T-helper 17 cell (primary cell): ENCODE data around the gene URB1. TPM values are rescaled to one million over a fixed set of nuclear protein-coding genes. Genes with fewer than 3 reads are reported as not detected.
"Not testable (repeated sequence)": the region's sequence is repeated elsewhere in the genome, so short reads cannot be mapped to it uniquely, and the experiment has no call there.

ENCODE experiments used
- ATAC-seq: fragments of 150-1000 bp; cut with Tn5 transposase; 2 replicates; pipeline ENCODE4 v1.10.0; 2021; ENCODE audit warnings: mild to moderate bottlenecking, moderate library complexity
- DNase-seq, 3 donors: peaks; one replicate each; pipeline versions ENCODE4 v3.0.0 to v3.0.0-alpha.2; 2020 to 2021
- H3K9me3 ChIP-seq: one replicate; pipeline ENCODE4 v1.7.0; 2013; ENCODE audit warnings: low read length, mild to moderate bottlenecking; ENCODE audit not compliant: control insufficient read depth, poor library complexity, severe bottlenecking
- H3K27ac Mint-ChIP-seq: one replicate; pipeline ENCODE4 v1.8.0; 2022; ENCODE audit warnings: mild to moderate bottlenecking, moderate library complexity, mixed read lengths
- H3K27me3 Mint-ChIP-seq: one replicate; pipeline ENCODE4 v1.8.0; 2022; ENCODE audit warnings: mixed read lengths
- H3K36me3 Mint-ChIP-seq: one replicate; pipeline ENCODE4 v1.8.0; 2022; ENCODE audit warnings: low read depth, mixed read lengths
- H3K4me1 Mint-ChIP-seq: one replicate; pipeline ENCODE4 v1.8.0; 2022; ENCODE audit warnings: mild to moderate bottlenecking, mixed read lengths
- H3K4me3 Mint-ChIP-seq: one replicate; pipeline ENCODE4 v1.8.0; 2022; ENCODE audit warnings: mild to moderate bottlenecking, moderate library complexity, mixed read lengths
- total RNA-seq, 4 donors: library from RNA in 2 of 4; stranded (reverse) in 2 of 4; gene quantifications; one replicate each; pipeline ENCODE4 v1.2.3 and lab custom pipeline; 2022 to 2026

URB1 gene
- total RNA-seq, 2 donors from 2014 or later = 11.2 to 11.8 TPM

DNA sequence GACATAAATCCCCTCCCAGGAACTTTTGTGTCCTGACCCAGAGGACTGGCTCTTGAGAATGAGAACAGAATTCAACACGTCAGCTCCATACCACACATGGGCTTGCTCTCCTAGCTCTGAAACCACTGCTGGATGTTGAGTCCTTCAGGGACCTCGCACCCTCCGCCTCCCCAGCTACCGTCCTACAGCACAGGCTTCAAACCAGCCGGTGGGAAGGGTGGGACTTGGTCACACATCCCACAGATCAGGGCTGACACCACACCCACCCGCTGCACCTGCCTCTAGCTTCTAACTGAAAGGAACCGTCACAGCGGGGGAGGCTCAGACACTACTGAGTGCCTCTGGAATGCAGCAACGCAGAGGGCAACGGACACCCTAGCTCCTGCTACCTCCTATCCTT lies 70.1 kb downstream of the URB1 start:
- ATAC-seq (no peak), DNase-seq (no peak)
- Mint-ChIP-seq H3K4me1 (peaks cover 4% of the 10 kb centered on the region), H3K27ac (no peak overlapping the region), H3K27me3 (no peaks in the 10 kb centered on the region), H3K36me3 (peaks cover 14% of the 10 kb centered on the region), H3K4me3 (no peak overlapping the region)
- no peaks in the 10 kb centered on the region for H3K9me3 ChIP-seq

DNA sequence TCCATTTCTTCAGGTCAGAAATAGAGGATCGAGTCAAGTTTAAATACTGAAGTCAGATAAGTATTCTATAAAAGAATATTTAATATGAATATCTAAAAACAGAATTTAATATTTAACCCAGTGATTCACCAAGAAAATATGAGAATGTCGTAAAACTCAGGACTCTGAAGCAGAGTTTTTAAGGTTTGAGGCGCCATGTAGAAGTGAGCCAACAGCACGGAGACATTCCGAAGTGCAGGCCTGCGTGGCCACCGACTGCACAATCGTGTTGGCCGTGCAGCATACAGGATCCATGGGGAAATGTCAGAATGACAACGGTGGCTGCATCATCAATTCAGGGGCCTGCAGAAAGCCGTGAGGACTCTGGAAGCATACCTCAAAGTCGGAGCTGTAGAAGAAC lies 70.7 kb downstream of the URB1 start:
- ATAC-seq (no peak), DNase-seq (no peak)
- peaks cover 4% of the 10 kb centered on the region for H3K4me1 Mint-ChIP-seq
- H3K36me3 Mint-ChIP-seq = peaks cover 14% of the 10 kb centered on the region
- H3K4me3 Mint-ChIP-seq = no peak overlapping the region
- no peaks in the 10 kb centered on the region for H3K9me3 ChIP-seq
- no peak overlapping the region for H3K27ac Mint-ChIP-seq
- H3K27me3 Mint-ChIP-seq = no peaks in the 10 kb centered on the region

DNA sequence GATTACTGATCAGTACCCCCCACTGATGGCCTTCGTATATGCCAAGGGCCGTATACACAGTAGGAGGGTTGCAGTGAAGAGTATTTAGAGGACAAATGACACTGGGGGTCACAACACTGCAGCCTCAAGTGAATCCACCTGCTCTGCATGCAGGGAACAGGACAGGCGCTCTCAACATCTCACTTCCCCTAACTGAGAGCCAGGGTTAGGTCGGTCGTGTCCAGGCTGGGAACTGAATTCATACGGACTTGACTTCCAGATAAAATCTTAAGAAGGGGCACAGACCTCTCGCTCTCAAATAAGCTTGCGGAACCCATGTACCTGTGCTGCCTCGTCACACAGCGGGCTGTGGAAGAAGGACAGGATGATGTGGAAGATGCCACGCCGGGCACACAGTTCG lies 71.3 kb downstream of the URB1 start:
- peaks cover 2% of the 10 kb centered on the region for H3K4me1 Mint-ChIP-seq
- H3K9me3 ChIP-seq = no peaks in the 10 kb centered on the region
- no peaks in the 10 kb centered on the region for H3K27me3 Mint-ChIP-seq
- no peak overlapping the region for H3K4me3 Mint-ChIP-seq
- H3K27ac Mint-ChIP-seq = no peak overlapping the region
- DNase-seq (no peak), ATAC-seq (no peak)
- peaks cover 11% of the 10 kb centered on the region for H3K36me3 Mint-ChIP-seq

DNA sequence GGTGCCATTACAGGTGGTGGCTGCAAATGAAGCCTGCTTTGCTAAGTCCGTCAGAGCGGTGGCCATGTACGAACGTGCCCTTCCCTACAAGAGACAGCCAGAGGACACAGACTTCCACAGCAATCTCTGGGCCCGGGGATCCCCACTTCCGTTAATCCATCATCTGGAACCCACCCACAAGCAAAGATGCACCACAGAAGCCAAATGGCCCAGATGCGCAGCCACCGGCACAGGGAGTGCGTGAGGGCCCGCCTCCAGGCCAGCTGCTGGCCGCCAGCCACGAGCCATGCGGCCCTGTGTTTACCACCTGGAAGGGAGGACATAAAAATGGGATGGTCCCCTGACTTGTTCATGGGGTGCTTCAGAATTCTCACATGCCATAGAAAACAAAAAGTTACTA lies 72.1 kb downstream of the URB1 start:
- no peak overlapping the region for H3K4me3 Mint-ChIP-seq
- H3K27me3 Mint-ChIP-seq = no peaks in the 10 kb centered on the region
- no peak for DNase-seq
- H3K36me3 Mint-ChIP-seq = peaks cover 11% of the 10 kb centered on the region
- H3K4me1 Mint-ChIP-seq = peaks cover 2% of the 10 kb centered on the region
- H3K9me3 ChIP-seq = no peaks in the 10 kb centered on the region
- H3K27ac Mint-ChIP-seq = no peak overlapping the region
- no peak for ATAC-seq

DNA sequence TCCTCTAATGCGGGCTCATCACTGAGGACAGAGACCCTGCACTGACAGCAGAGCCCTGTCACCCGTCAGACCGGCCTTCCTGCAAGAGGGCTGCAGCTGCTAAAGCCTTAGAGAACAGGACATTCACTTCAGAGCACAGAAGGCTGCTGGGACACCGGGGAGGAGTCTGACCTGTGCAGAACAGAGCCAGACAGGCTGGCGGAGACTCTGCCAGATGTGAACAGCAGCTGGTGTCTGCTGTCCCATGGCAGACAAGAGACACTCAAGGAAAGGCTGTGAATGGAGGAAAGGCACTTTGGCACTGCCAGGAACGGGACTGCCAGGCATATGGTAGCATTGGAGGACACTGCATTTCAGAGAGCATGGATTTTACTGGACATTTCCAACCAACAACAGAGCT lies 72.8 kb downstream of the URB1 start:
- peaks cover 7% of the 10 kb centered on the region for H3K36me3 Mint-ChIP-seq
- ATAC-seq (no peak), DNase-seq (no peak)
- peak overlapping the region; percentile 27 for H3K27ac Mint-ChIP-seq
- no peak overlapping the region for H3K4me3 Mint-ChIP-seq
- no peaks in the 10 kb centered on the region for H3K9me3 ChIP-seq
- H3K4me1 Mint-ChIP-seq = no peaks in the 10 kb centered on the region
- H3K27me3 Mint-ChIP-seq = no peaks in the 10 kb centered on the region

DNA sequence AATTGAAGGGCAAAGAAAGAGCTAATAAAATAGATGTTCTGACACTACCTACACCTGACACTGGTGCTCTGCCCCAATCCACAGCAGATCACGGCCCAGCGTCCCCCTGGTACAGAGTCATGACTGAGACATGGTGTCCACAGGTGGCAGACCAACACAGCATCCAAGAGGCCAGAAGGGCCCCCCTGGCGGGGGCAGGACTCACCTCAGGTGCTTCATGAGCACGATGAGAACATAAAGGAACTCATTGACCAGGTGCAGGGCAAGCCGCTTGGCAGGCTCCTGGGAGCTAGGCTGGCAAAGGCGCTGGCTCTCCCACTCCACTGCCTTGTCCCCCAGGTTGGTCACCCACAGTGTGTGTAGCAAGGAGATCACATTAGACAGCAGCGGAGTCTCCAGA lies 73.8 kb downstream of the URB1 start:
- DNase-seq = no peak
- Mint-ChIP-seq H3K36me3 (peaks cover 2% of the 10 kb centered on the region), H3K27me3 (no peaks in the 10 kb centered on the region), H3K4me1 (no peaks in the 10 kb centered on the region), H3K27ac (no peak overlapping the region), H3K4me3 (no peak overlapping the region)
- ATAC-seq = no peak
- H3K9me3 ChIP-seq = no peaks in the 10 kb centered on the region

DNA sequence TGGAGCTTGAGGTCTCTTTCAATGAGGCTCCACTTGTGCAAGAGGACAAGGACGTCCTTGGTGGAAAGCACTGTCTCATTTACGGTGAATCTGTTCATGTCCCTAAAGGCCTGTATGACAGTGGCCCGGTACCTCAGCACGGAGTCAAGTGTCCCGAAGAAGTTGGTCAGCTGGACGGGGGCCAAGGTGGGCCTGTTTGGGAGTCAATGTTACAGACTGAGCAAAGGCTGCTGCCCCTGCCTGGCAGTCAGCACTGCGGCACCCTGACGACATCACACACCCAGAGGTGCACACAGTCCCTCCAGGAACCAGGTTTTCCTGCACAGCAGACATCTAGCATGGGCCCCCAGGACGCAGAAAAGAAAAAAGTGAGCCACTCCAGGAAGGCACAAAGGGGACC lies 75.1 kb downstream of the URB1 start:
- H3K9me3 ChIP-seq = no peaks in the 10 kb centered on the region
- H3K27me3 Mint-ChIP-seq = no peaks in the 10 kb centered on the region
- ATAC-seq = no peak
- no peak for DNase-seq
- H3K4me1 Mint-ChIP-seq = no peaks in the 10 kb centered on the region
- H3K36me3 Mint-ChIP-seq = no peaks in the 10 kb centered on the region
- no peak overlapping the region for H3K4me3 Mint-ChIP-seq
- no peak overlapping the region for H3K27ac Mint-ChIP-seq

DNA sequence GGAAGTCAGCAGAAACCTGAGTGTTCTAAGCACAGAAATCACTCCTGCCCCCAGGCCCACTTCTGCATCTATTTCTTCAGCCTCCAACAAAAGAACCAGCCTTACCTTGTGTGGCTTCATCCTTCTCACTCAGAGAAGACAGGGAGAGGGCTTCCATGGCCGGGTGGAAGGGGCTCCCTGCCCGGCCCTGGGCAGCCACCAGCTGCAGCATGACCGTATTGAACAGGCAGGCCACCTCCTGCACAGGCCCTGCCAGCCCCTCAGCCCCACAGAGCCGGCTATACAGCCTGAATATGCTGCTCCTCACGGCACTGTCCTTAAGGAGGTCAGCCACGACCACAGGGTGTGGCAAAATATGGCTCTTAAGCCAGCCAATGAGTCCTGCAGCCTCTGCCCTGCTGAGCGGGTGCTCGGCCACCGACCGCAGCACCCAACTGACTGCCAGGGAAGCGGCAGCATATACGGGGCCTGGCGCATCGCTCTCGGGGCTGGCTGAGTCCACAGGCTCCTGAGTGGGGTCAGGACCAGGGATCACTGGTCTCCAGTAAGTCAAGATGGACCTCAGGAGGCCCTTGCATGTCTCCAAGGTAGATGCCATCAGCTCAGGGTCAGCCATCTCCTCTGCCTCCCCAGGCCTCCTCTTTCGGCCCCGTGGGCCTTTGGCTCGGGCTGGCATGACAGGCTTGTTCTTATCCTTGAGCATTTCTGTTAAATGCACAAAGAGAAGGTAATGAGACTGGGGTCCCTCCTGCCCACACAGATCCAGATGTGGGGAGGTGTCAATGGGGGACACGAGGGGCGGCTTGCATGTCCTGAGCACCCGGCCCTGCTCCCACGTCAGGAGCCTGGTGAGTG lies 76.2 kb downstream of the URB1 start:
- H3K4me1 Mint-ChIP-seq = no peaks in the 10 kb centered on the region
- H3K4me3 Mint-ChIP-seq = no peak overlapping the region
- H3K9me3 ChIP-seq = no peaks in the 10 kb centered on the region
- peak overlapping the region; percentile 59 for H3K27ac Mint-ChIP-seq
- ATAC-seq = no peak
- no peaks in the 10 kb centered on the region for H3K27me3 Mint-ChIP-seq
- no peaks in the 10 kb centered on the region for H3K36me3 Mint-ChIP-seq
- no peak for DNase-seq

DNA sequence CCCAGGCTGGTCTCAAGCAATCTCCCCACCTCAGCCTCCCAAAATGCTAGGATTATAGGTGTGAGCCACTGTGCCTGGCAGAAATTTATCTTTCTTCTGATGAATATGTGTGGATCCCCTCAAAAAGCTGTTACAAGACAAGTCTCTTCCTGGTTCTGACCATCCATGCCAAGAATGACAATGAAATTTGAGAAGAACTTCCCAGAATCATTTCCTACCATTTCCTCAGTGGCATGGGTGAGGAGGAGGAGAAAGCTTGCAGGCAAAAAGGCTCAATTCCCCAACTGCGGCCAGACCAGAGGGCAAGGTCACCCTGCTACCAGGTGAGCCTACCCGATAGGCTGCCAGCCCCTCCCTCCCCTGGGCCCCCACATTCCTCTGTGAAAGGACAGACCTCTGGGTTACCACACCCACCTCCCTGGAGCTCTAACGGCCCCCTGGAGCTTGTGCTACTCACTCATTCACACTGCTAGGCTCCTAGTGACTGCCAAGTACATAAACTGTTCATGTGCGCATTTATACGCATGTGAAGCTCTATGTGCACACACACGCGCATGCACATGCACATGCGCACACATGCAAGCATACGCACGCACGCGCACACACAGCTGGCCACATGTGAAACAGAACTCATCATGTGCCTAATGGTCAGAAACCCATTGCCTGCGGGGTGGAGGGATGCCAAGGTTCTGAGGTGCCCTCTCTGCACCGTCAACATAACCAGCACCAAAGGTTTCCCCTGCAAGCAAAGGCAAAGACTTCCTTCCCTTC lies 77.1 kb downstream of the URB1 start:
- H3K4me1 Mint-ChIP-seq = no peaks in the 10 kb centered on the region
- H3K27me3 Mint-ChIP-seq = no peaks in the 10 kb centered on the region
- H3K27ac Mint-ChIP-seq = peak overlapping the region; percentile 59
- no peak overlapping the region for H3K4me3 Mint-ChIP-seq
- H3K9me3 ChIP-seq = no peaks in the 10 kb centered on the region
- no peaks in the 10 kb centered on the region for H3K36me3 Mint-ChIP-seq
- DNase-seq (no peak), ATAC-seq (no peak)

DNA sequence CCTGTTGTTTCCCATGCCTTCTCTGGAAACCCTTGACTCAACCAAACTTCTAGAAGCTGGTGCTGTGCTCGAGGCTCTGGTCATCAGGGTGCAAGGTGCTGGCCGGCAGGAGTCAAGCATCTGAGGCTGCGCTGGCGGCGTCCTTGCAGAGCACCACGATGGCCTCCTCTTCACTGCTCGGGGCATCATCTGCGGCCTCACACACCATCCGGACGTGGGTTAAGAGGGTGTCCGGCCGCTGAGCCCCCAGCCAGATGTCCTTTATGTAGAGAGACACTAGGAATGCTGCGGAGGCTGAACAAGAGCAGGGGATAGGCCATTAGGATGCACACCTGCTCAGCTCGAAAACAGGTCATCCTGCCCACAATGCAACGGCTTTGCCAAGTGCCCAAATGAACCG lies 78.0 kb downstream of the URB1 start:
- no peak for ATAC-seq
- H3K27me3 Mint-ChIP-seq = no peaks in the 10 kb centered on the region

DNA sequence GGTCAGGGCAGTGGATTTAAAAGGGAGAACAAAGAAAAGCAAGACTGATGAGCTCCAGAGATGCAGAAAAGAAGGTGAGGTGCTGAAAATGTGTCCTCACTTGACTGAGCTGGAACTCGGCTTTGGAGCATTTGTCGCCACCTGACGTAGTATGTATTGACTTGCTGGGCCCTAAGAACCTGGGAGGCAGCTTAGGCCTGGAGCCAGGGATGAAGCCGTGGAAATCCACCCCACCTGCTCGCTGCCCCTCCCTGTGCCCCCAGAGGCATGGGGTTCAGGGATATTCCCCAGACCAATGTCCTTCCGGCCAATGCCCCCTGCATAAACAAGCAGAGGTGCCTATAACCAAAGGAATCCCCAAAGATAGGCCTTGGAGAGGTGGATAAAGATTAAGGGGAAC lies 79.8 kb downstream of the URB1 start:
- no peaks in the 10 kb centered on the region for H3K9me3 ChIP-seq
- H3K27me3 Mint-ChIP-seq = no peaks in the 10 kb centered on the region
- H3K36me3 Mint-ChIP-seq = no peaks in the 10 kb centered on the region
- no peaks in the 10 kb centered on the region for H3K4me1 Mint-ChIP-seq
- no peak for ATAC-seq
- no peak overlapping the region for H3K27ac Mint-ChIP-seq
- DNase-seq = no peak
- H3K4me3 Mint-ChIP-seq = no peak overlapping the region

More for the DNA sequence above, 78.0 kb downstream of the URB1 start:
- no peak overlapping the region for H3K4me3 Mint-ChIP-seq
- no peaks in the 10 kb centered on the region for H3K36me3 Mint-ChIP-seq
- no peaks in the 10 kb centered on the region for H3K4me1 Mint-ChIP-seq
- no peak for DNase-seq
- H3K27ac Mint-ChIP-seq = no peak overlapping the region
- no peaks in the 10 kb centered on the region for H3K9me3 ChIP-seq

DNA sequence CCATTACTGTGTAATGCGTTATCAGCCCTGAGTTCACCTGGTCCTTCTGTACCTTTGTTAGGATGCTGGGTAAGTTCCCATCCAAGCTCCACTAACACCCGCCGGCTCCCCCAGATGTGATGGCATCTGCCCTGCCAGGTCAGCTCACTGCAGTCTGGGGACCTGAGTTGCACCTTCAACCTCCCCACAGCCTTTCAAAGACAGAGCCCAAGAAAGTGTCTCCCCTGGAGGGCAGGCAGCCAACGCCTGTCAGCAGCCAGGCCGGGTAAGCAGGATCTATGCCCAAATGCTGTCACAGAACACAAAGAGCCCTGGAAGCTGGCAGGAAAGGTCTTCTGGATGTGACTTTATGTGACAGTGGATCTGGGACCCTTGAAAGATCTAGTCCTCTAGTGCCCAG lies 80.5 kb downstream of the URB1 start:
- no peak for ATAC-seq
- Mint-ChIP-seq H3K27me3 (no peaks in the 10 kb centered on the region), H3K4me3 (no peak overlapping the region), H3K36me3 (no peaks in the 10 kb centered on the region), H3K27ac (no peak overlapping the region), H3K4me1 (no peaks in the 10 kb centered on the region)
- no peak for DNase-seq
- no peaks in the 10 kb centered on the region for H3K9me3 ChIP-seq

DNA sequence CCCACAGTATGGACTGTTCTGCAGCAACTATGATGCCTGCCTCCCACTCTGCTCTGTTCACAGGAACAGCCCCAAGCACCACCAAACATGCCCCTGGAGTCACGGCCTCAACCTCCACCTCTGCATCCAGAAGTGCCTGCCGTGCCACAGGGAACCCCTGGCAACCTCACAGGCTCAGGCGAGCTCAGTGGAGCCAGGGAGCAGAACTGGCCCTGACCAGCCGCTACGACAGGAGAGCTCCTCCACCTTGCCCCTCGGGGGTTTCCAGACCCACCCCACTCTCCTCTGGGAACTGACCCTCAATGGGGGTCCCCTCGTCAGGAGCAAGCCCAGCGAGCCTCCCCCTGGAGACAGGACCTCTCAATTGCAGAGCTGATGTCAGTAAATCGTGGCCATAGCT lies 81.2 kb downstream of the URB1 start:
- ATAC-seq (no peak), DNase-seq (no peak)
- Mint-ChIP-seq H3K4me1 (no peaks in the 10 kb centered on the region), H3K4me3 (no peak overlapping the region), H3K36me3 (no peaks in the 10 kb centered on the region), H3K27ac (no peak overlapping the region), H3K27me3 (no peaks in the 10 kb centered on the region)
- H3K9me3 ChIP-seq = no peaks in the 10 kb centered on the region

DNA sequence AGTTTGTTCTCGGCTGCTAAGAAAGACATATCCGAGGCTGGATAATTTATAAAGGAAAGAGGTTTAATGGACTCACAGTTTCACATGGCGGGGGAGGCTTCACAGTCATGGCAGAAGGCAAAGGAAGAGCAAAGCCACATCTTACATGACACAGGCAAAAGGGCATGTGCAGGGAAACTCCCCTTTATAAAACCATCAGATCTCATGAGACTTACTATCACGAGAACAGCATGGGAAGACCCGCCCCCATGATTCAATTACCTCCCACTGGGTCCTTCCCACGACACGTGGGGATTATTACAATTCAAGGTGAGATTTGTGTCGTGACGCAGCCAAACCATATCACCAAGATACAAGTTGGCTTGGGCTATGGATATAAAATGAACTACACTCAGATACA lies 81.8 kb downstream of the URB1 start:
- not testable (repeated sequence) for H3K27me3 Mint-ChIP-seq, ATAC-seq, H3K36me3 Mint-ChIP-seq, H3K27ac Mint-ChIP-seq, H3K4me1 Mint-ChIP-seq, DNase-seq, H3K9me3 ChIP-seq, H3K4me3 Mint-ChIP-seq
